Measurements from ENCODE around the gene CFAP74. TPM values are rescaled to one million over a fixed set of nuclear protein-coding genes. Genes with fewer than 3 reads are reported as not detected.
A peak's percentile ranks its signal among the peaks of the same experiment; 100 is the strongest.

The CFAP74 gene
- total RNA-seq, 1 donor from 2014 or later = not detected

DNA sequence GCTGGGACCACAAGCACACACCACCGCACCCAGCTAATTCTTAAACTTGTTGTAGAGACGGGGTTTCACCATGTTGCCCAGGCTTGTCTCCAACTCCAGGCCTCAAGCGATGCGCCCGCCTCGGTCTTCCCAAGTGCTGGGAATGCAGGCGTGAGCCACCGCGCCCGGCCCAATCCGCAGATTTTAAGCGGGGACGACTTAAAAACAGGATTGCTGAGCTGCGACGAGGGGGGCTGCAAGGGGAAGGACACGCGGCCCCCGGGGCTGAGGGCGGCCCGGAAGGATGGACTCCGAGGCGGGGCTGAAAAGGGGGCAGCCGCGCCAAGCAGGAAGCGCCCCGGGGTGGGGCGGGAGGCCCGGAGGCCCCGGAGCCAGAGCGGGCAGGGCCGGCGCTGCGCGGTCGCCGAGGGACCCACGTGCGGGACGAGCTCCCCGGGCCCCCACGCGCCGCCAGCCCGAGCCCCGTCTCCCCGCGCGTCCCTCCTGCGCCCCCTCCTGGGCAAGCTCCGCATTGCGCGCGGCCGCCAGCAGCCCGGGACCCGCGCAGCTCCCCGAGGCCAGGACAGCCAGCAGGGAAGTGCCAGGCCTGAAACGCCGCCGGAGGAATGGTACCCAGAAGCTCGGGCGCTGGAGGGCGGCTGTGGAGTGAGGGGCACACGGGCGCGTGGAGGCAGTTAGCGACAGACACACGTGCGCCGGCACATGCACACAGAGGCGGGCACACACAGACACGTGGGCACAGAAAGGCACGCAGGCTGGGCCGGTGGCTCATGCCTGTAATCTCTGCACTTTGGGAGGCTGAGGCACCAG is 41.1 kb upstream of the CFAP74 start:
- Mint-ChIP-seq H3K36me3 (ENCODE audit: unreplicated experiment) (no peaks in the 10 kb centered on the region), H3K27ac (ENCODE audit: unreplicated experiment) (no peak overlapping the region), H3K27me3 (ENCODE audit: unreplicated experiment) (peaks cover 23% of the 10 kb centered on the region), H3K4me3 (ENCODE audit: unreplicated experiment) (no peak overlapping the region), H3K9me3 (ENCODE audit: unreplicated experiment) (no peaks in the 10 kb centered on the region), H3K4me1 (ENCODE audit: unreplicated experiment) (peaks cover 7% of the 10 kb centered on the region)
- DNase-seq (ENCODE audit: extremely low spot score, unreplicated experiment) = peak; percentile 94
- TF ChIP-seq, protein P1, sequence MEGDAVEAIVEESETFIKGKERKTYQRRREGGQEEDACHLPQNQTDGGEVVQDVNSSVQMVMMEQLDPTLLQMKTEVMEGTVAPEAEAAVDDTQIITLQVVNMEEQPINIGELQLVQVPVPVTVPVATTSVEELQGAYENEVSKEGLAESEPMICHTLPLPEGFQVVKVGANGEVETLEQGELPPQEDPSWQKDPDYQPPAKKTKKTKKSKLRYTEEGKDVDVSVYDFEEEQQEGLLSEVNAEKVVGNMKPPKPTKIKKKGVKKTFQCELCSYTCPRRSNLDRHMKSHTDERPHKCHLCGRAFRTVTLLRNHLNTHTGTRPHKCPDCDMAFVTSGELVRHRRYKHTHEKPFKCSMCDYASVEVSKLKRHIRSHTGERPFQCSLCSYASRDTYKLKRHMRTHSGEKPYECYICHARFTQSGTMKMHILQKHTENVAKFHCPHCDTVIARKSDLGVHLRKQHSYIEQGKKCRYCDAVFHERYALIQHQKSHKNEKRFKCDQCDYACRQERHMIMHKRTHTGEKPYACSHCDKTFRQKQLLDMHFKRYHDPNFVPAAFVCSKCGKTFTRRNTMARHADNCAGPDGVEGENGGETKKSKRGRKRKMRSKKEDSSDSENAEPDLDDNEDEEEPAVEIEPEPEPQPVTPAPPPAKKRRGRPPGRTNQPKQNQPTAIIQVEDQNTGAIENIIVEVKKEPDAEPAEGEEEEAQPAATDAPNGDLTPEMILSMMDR (IDR thresholded peaks at IDR 0.05) = peak; percentile 84

- no peak for DNase-seq (ENCODE audit: extremely low spot score, unreplicated experiment)
- H3K27ac Mint-ChIP-seq (ENCODE audit: unreplicated experiment) = no peak overlapping the region
- H3K4me3 Mint-ChIP-seq (ENCODE audit: unreplicated experiment) = no peak overlapping the region
- peaks cover 23% of the 10 kb centered on the region for H3K27me3 Mint-ChIP-seq (ENCODE audit: unreplicated experiment)
- peaks cover 1% of the 10 kb centered on the region for H3K4me1 Mint-ChIP-seq (ENCODE audit: unreplicated experiment)
- no peaks in the 10 kb centered on the region for H3K36me3 Mint-ChIP-seq (ENCODE audit: unreplicated experiment)
- no peaks in the 10 kb centered on the region for H3K9me3 Mint-ChIP-seq (ENCODE audit: unreplicated experiment)
- TF ChIP-seq, protein P1 (IDR thresholded peaks at IDR 0.05) = no peak
Measured at GRCh38 chr1:2043886-2044285, 40.3 kb upstream of the CFAP74 start.

DNA sequence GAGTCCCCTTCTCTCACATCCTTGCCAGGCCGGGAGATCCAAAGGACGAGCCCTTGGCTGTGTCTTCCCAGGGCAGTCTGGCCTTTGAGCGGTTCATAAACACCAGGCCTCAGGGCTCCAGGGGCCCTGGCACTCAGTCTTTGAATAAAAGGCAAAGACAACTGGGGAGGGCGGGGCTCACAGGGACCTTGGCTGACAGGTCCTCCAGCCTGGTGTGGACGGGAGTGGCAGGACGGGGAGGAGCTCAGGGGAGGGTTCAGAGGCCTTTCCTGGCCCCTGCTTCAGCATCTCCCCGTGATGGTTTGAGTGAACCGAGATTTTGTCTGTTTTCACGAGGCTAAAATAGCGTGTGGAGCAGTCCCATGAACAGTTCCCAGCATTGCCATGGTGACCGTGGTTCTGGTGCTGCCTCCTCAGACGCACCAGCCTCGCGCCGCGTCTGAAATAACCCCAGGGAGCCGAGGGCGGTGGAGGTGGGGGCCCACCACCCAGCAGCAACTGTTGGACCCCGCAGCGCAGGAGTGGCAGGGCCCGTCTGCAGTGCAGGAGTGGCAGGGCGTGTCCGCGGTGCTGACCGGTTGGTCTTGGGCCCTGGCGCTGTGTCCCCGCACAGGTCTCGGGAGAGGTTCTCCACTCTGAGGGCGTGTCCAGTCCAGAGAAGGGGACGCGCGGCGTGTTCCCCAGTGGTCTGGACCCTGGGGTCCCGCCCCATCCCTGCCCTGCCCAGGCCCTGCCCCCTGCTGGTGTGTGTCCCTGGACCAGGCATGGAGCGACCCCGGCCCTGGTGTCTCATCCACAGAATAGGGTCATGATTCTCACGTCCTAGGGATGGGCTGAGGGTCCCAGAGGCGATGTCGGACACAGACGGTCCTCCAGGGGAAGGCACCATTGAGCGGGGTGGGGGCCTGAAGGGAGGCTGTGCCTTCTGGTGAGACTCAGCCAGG is 39.5 kb upstream of the CFAP74 start:
- no peaks in the 10 kb centered on the region for H3K4me1 Mint-ChIP-seq (ENCODE audit: unreplicated experiment)
- no peaks in the 10 kb centered on the region for H3K9me3 Mint-ChIP-seq (ENCODE audit: unreplicated experiment)
- H3K36me3 Mint-ChIP-seq (ENCODE audit: unreplicated experiment) = no peaks in the 10 kb centered on the region
- H3K4me3 Mint-ChIP-seq (ENCODE audit: unreplicated experiment) = no peak overlapping the region
- H3K27ac Mint-ChIP-seq (ENCODE audit: unreplicated experiment) = no peak overlapping the region
- TF ChIP-seq, protein P1 (IDR thresholded peaks at IDR 0.05) = no peak
- H3K27me3 Mint-ChIP-seq (ENCODE audit: unreplicated experiment) = peaks cover 20% of the 10 kb centered on the region
- DNase-seq (ENCODE audit: extremely low spot score, unreplicated experiment) = no peak

DNA sequence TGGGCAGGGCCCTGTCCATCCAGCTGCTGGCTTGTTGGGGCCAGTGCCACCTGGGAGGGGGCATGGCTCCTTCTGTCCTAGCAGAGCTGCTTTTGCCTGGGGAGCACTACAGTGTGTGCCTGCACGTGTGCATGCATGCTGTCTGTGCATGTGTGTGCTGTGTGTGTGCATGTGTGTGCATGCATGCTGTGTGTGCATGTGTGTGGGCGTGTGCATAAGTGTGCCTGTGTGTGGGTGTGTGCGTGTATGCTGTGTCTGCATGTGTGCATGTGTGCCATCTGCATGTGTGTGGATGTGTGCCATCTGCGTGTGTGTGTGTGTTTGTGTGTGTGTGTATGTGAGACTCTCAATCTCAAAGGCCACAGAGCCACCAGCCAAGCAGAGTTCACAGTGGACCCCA is 38.3 kb upstream of the CFAP74 start:
- DNase-seq (ENCODE audit: extremely low spot score, unreplicated experiment) = no peak
- H3K27ac Mint-ChIP-seq (ENCODE audit: unreplicated experiment) = no peak overlapping the region
- H3K9me3 Mint-ChIP-seq (ENCODE audit: unreplicated experiment) = no peaks in the 10 kb centered on the region
- H3K4me1 Mint-ChIP-seq (ENCODE audit: unreplicated experiment) = no peaks in the 10 kb centered on the region
- no peak overlapping the region for H3K4me3 Mint-ChIP-seq (ENCODE audit: unreplicated experiment)
- H3K36me3 Mint-ChIP-seq (ENCODE audit: unreplicated experiment) = no peaks in the 10 kb centered on the region
- H3K27me3 Mint-ChIP-seq (ENCODE audit: unreplicated experiment) = peaks cover 21% of the 10 kb centered on the region
- TF ChIP-seq, protein P1 (IDR thresholded peaks at IDR 0.05) = no peak

DNA sequence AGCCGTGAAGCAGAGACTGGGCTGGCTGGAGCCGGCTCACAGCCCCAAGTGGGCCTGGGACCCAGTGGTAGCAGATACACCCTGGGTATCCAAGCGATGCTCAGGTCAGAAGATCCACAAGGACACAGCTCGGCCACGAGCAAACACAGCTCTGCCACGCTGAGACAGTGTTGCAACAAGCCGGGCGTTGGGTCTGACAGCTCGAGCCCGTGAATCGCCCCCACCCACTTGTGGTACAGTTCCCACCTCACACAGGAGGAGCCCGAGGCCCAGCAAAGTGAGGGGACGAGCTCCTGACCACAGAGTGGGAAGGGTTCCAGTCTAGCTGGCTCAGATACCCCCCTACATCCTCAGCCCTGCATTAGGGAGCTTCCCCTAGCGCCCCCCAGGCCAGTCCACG is 37.7 kb upstream of the CFAP74 start:
- Mint-ChIP-seq H3K9me3 (ENCODE audit: unreplicated experiment) (no peaks in the 10 kb centered on the region), H3K27ac (ENCODE audit: unreplicated experiment) (no peak overlapping the region), H3K4me1 (ENCODE audit: unreplicated experiment) (no peaks in the 10 kb centered on the region), H3K27me3 (ENCODE audit: unreplicated experiment) (peaks cover 21% of the 10 kb centered on the region), H3K4me3 (ENCODE audit: unreplicated experiment) (no peak overlapping the region), H3K36me3 (ENCODE audit: unreplicated experiment) (no peaks in the 10 kb centered on the region)
- TF ChIP-seq, protein P1 (IDR thresholded peaks at IDR 0.05) = no peak
- no peak for DNase-seq (ENCODE audit: extremely low spot score, unreplicated experiment)
